GM19372 (cell line): ENCODE data around the gene FMN2.
"Not testable (repeated sequence)": the region's sequence is repeated elsewhere in the genome, so short reads cannot be mapped to it uniquely, and the experiment has no call there.

Source experiments
- ATAC-seq: cut with Tn5 transposase; IDR thresholded peaks from one replicate; pipeline ENCODE4 v1.9.1; 2021; ENCODE audit warnings: mild to moderate bottlenecking, low read depth, moderate library complexity; ENCODE audit not compliant: unreplicated experiment

Gene FMN2

GRCh38 chr1:240294566-240294965, 202.9 kb downstream of the FMN2 start:
- ATAC-seq: no peak

GRCh38 chr1:240295811-240296210, 204.1 kb downstream of the FMN2 start:
- ATAC-seq: no peak

- no peak for ATAC-seq
These were observed 212.8 kb downstream of the FMN2 start for GRCh38 chr1:240304466-240304865.

- ATAC-seq: no peak
These were observed 215.0 kb downstream of the FMN2 start for GRCh38 chr1:240306673-240307072.

- ATAC-seq: no peak
These were observed 216.4 kb downstream of the FMN2 start for GRCh38 chr1:240308096-240308495.

GRCh38 chr1:240309769-240310168, 218.1 kb downstream of the FMN2 start:
- no peak for ATAC-seq

- ATAC-seq: no peak
These were observed 218.7 kb downstream of the FMN2 start for GRCh38 chr1:240310226-240310925.

GRCh38 chr1:240312872-240313271, 221.2 kb downstream of the FMN2 start:
- ATAC-seq: no peak

- ATAC-seq: no peak
These were observed 223.4 kb downstream of the FMN2 start for GRCh38 chr1:240314845-240315801.

GRCh38 chr1:240319998-240320397, 228.3 kb downstream of the FMN2 start:
- no peak for ATAC-seq

GRCh38 chr1:240320659-240321058, 229.0 kb downstream of the FMN2 start:
- no peak for ATAC-seq

GRCh38 chr1:240322943-240323342, 231.3 kb downstream of the FMN2 start:
- no peak for ATAC-seq

GRCh38 chr1:240328382-240328781, 236.7 kb downstream of the FMN2 start:
- not testable (repeated sequence) for ATAC-seq

GRCh38 chr1:240329443-240329842, 237.8 kb downstream of the FMN2 start:
- ATAC-seq: no peak

GRCh38 chr1:240332672-240333071, 241.0 kb downstream of the FMN2 start:
- no peak for ATAC-seq

GRCh38 chr1:240337781-240338180, 246.1 kb downstream of the FMN2 start:
- ATAC-seq: no peak

GRCh38 chr1:240338837-240339236, 247.2 kb downstream of the FMN2 start:
- no peak for ATAC-seq

GRCh38 chr1:240341365-240342250, 249.9 kb downstream of the FMN2 start:
- no peak for ATAC-seq

GRCh38 chr1:240342251-240342625, 250.6 kb downstream of the FMN2 start:
- no peak for ATAC-seq

- no peak for ATAC-seq
These were observed 251.4 kb downstream of the FMN2 start for GRCh38 chr1:240343045-240343444.

GRCh38 chr1:240343966-240344365, 252.3 kb downstream of the FMN2 start:
- ATAC-seq: no peak
